ENCODE results near the gene EEF2K.

DNA sequence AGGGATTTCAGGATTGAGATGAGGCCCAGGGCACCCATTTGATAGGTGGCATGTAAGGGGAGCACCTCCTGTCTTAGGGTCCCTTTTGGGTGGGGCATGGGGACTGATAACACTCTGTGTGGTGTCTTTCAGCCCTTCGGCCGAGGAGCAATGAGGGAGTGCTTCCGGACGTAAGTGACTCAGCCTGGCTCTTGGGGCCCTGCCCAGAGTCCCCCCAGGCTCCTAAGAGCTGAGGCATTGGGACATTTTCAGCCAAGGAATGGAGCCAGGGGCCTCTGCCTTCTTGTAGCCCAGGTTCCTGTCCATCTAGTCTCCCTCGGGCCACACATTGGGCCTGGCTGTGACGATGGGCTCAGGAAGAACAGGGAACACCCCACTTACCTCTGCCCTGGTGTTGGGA lies 44.4 kb downstream of the EEF2K start:
- TF ChIP-seq EZH2 (IDR thresholded peaks at IDR 0.05; ENCODE audit: borderline replicate concordance, insufficient read depth, low read depth, low read length, poor library complexity, severe bottlenecking), result no peak
- TF ChIP-seq, protein P1, sequence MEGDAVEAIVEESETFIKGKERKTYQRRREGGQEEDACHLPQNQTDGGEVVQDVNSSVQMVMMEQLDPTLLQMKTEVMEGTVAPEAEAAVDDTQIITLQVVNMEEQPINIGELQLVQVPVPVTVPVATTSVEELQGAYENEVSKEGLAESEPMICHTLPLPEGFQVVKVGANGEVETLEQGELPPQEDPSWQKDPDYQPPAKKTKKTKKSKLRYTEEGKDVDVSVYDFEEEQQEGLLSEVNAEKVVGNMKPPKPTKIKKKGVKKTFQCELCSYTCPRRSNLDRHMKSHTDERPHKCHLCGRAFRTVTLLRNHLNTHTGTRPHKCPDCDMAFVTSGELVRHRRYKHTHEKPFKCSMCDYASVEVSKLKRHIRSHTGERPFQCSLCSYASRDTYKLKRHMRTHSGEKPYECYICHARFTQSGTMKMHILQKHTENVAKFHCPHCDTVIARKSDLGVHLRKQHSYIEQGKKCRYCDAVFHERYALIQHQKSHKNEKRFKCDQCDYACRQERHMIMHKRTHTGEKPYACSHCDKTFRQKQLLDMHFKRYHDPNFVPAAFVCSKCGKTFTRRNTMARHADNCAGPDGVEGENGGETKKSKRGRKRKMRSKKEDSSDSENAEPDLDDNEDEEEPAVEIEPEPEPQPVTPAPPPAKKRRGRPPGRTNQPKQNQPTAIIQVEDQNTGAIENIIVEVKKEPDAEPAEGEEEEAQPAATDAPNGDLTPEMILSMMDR (IDR thresholded peaks at IDR 0.05), result no peak
